WTC11 (cell line): ENCODE results near the gene DTD1. TPM values are rescaled to one million over a fixed set of nuclear protein-coding genes. Genes with fewer than 3 reads are reported as not detected.
"Not testable (repeated sequence)": the region's sequence is repeated elsewhere in the genome, so short reads cannot be mapped to it uniquely, and the experiment has no call there.

ENCODE experiments used
- ATAC-seq: fragments of 200-7000 bp; cut with Tn5 transposase; 2 replicates; pipeline ENCODE4 v1.10.0; 2021; ENCODE audit warnings: mild to moderate bottlenecking, moderate library complexity
- CTCF ChIA-PET: fragments of 300-600 bp; sonication (Branson Sonifier 250); formaldehyde crosslinking; loops from one replicate; lab custom pipeline; 2021; ENCODE audit warnings: antibody characterized with exemption; lab: Charles Lee
- POLR2A ChIA-PET: fragments of 350-600 bp; sonication (Branson Sonifier 250); formaldehyde crosslinking; loops from one replicate; lab custom pipeline; 2021; ENCODE audit warnings: antibody characterized with exemption; lab: Charles Lee
- DNase-seq: peaks from one replicate; pipeline ENCODE4 v3.0.0; 2021; ENCODE audit warnings: low spot score
- H3K27ac Mint-ChIP-seq: 2 replicates; pipeline ENCODE4 v1.8.0; 2021; ENCODE audit warnings: mixed read lengths
- H3K27me3 Mint-ChIP-seq: 2 replicates; pipeline ENCODE4 v1.8.0; 2021; ENCODE audit warnings: low read depth, mild to moderate bottlenecking, moderate library complexity, mixed read lengths
- H3K36me3 Mint-ChIP-seq: 2 replicates; pipeline ENCODE4 v1.8.0; 2021; ENCODE audit warnings: mixed read lengths
- H3K4me1 Mint-ChIP-seq: 2 replicates; pipeline ENCODE4 v1.8.0; 2022; ENCODE audit warnings: mixed read lengths
- H3K4me3 Mint-ChIP-seq: 2 replicates; pipeline ENCODE4 v1.8.0; 2021; ENCODE audit warnings: mild to moderate bottlenecking, moderate library complexity, mixed read lengths
- H3K9me3 Mint-ChIP-seq: 2 replicates; pipeline ENCODE4 v1.8.0; 2021; ENCODE audit warnings: mixed read lengths
- ARID4B ChIP-seq: sonication (generic); formaldehyde crosslinking; IDR thresholded peaks from 2 replicates; pipeline ENCODE4 v1.8.0; 2023; ENCODE audit warnings: missing genetic modification reagents, mild to moderate bottlenecking, borderline replicate concordance
- ATF3 ChIP-seq: sonication (generic); formaldehyde crosslinking; conservative IDR thresholded peaks from 2 replicates; pipeline ENCODE4 v1.8.1; 2022; ENCODE audit warnings: mild to moderate bottlenecking, missing genetic modification reagents
- CDX4 ChIP-seq: fragments of 250-450 bp; sonication (Bioruptor Pico); IDR thresholded peaks from 2 replicates; pipeline ENCODE4 v1.9.0; 2021; ENCODE audit warnings: moderate library complexity, mild to moderate bottlenecking, inconsistent platforms, borderline replicate concordance
- ETV6 ChIP-seq: sonication (generic); formaldehyde crosslinking; IDR thresholded peaks from 2 replicates; pipeline ENCODE4 v1.8.1; 2022; ENCODE audit warnings: mild to moderate bottlenecking, missing genetic modification reagents
- GTF2I ChIP-seq: fragments of 250-450 bp; sonication (Bioruptor Pico); conservative IDR thresholded peaks from 2 replicates; pipeline ENCODE4 v1.4.0; 2021; ENCODE audit warnings: mild to moderate bottlenecking
- JAZF1 ChIP-seq: fragments of 250-450 bp; sonication (Bioruptor Pico); IDR thresholded peaks from 2 replicates; pipeline ENCODE4 v1.9.0; 2021; ENCODE audit warnings: moderate library complexity, mild to moderate bottlenecking, inconsistent platforms
- MLX ChIP-seq: sonication (generic); formaldehyde crosslinking; IDR thresholded peaks from 2 replicates; pipeline ENCODE4 v1.8.1; 2023; ENCODE audit warnings: mild to moderate bottlenecking, missing genetic modification reagents, moderate library complexity
- NFE2L1 ChIP-seq: sonication (generic); formaldehyde crosslinking; IDR thresholded peaks from 2 replicates; pipeline ENCODE4 v1.8.1; 2023; ENCODE audit warnings: missing genetic modification reagents
- OVOL2 ChIP-seq: fragments of 250-450 bp; sonication (Bioruptor Pico); IDR thresholded peaks from 2 replicates; pipeline ENCODE4 v1.9.0; 2021; ENCODE audit warnings: mild to moderate bottlenecking, borderline replicate concordance
- PRRX2 ChIP-seq: fragments of 250-450 bp; sonication (Bioruptor Pico); IDR thresholded peaks from 2 replicates; pipeline ENCODE4 v1.8.0; 2021; ENCODE audit warnings: mild to moderate bottlenecking
- RELA ChIP-seq: sonication (generic); formaldehyde crosslinking; IDR thresholded peaks from 2 replicates; pipeline ENCODE4 v1.8.1; 2022; ENCODE audit warnings: missing genetic modification reagents, mild to moderate bottlenecking, borderline replicate concordance
- SMAD4 ChIP-seq: sonication (generic); formaldehyde crosslinking; IDR thresholded peaks from 2 replicates; pipeline ENCODE4 v1.8.0; 2022; ENCODE audit warnings: mild to moderate bottlenecking, missing genetic modification reagents
- SOX15 ChIP-seq: fragments of 250-450 bp; sonication (Bioruptor Pico); IDR thresholded peaks from 2 replicates; pipeline ENCODE4 v1.9.0; 2021; ENCODE audit warnings: mild to moderate bottlenecking
- SP1 ChIP-seq: sonication (generic); formaldehyde crosslinking; conservative IDR thresholded peaks from 2 replicates; pipeline ENCODE4 v1.8.1; 2022; ENCODE audit warnings: missing genetic modification reagents
- TEAD1 ChIP-seq: sonication (generic); formaldehyde crosslinking; IDR thresholded peaks from 2 replicates; pipeline ENCODE4 v1.8.0; 2022; ENCODE audit warnings: mild to moderate bottlenecking, missing genetic modification reagents
- TEAD4 ChIP-seq: sonication (generic); formaldehyde crosslinking; IDR thresholded peaks from 2 replicates; pipeline ENCODE4 v1.8.0; 2022; ENCODE audit warnings: mild to moderate bottlenecking, missing genetic modification reagents
- USF1 ChIP-seq: sonication (generic); formaldehyde crosslinking; IDR thresholded peaks from 2 replicates; pipeline ENCODE4 v1.8.0; 2022; ENCODE audit warnings: mild to moderate bottlenecking, missing genetic modification reagents
- ZMAT4 ChIP-seq: fragments of 250-450 bp; sonication (Bioruptor Pico); IDR thresholded peaks from 2 replicates; pipeline ENCODE4 v1.9.0; 2021; ENCODE audit warnings: mild to moderate bottlenecking
- ZNF138 ChIP-seq: sonication (generic); formaldehyde crosslinking; conservative IDR thresholded peaks from 2 replicates; pipeline ENCODE4 v1.8.1; 2022; ENCODE audit warnings: mild to moderate bottlenecking, moderate library complexity, missing genetic modification reagents
- ZNF219 ChIP-seq: sonication (generic); formaldehyde crosslinking; IDR thresholded peaks from 2 replicates; pipeline ENCODE4 v1.8.0; 2023; ENCODE audit warnings: missing genetic modification reagents, mild to moderate bottlenecking, borderline replicate concordance
- ZNF263 ChIP-seq: sonication (generic); formaldehyde crosslinking; IDR thresholded peaks from 2 replicates; pipeline ENCODE4 v1.8.1; 2022; ENCODE audit warnings: low read depth, mild to moderate bottlenecking, moderate library complexity, missing genetic modification reagents
- ZNF423 ChIP-seq: fragments of 250-450 bp; sonication (Bioruptor Pico); IDR thresholded peaks from 2 replicates; pipeline ENCODE4 v2.1.2; 2022; ENCODE audit warnings: mild to moderate bottlenecking, moderate library complexity
- total RNA-seq: library from RNA; stranded (reverse); gene quantifications from 3 replicates; pipeline ENCODE4 v1.2.3, GENCODE V29; 2021

The DTD1 gene
- total RNA-seq, 1 experiment from 2014 or later = 71.1 TPM

- DNase-seq (no peak), ATAC-seq (no peak)
- Mint-ChIP-seq H3K27ac (no peak overlapping the region), H3K9me3 (peaks cover 27% of the 10 kb centered on the region), H3K4me1 (peaks cover 3% of the 10 kb centered on the region; the same call in 1 of the 2 replicates), H3K27me3 (no peaks in the 10 kb centered on the region; the same call in 1 of the 2 replicates), H3K36me3 (no peaks in the 10 kb centered on the region), H3K4me3 (no peak overlapping the region)
- no peak for TF ChIP-seq TEAD1
- TF ChIP-seq ATF3 (CRISPR knock-in tag) = no peak
- TF ChIP-seq PRRX2 (CRISPR knock-in tag) = no peak
- TF ChIP-seq MLX = no peak
- TF ChIP-seq SOX15 = no peak
- no peak for TF ChIP-seq ZNF219 (CRISPR knock-in tag)
- no peak for TF ChIP-seq USF1 (CRISPR knock-in tag)
- ChIA-PET POLR2A (no interaction called here), CTCF (no interaction called here)
These were observed 193.7 kb downstream of the DTD1 start for GRCh38 chr20:18781509-18781908.

GRCh38 chr20:18783385-18783959 is 195.6 kb downstream of the DTD1 start:
- ChIA-PET CTCF (no interaction called here), POLR2A (no interaction called here)
- Mint-ChIP-seq H3K36me3 (peaks cover 7% of the 10 kb centered on the region), H3K27me3 (peaks cover 11% of the 10 kb centered on the region), H3K27ac (no peak overlapping the region), H3K9me3 (peaks cover 29% of the 10 kb centered on the region), H3K4me3 (no peak overlapping the region), H3K4me1 (no peaks in the 10 kb centered on the region)
- ATAC-seq = no peak
- DNase-seq = no peak
- TF ChIP-seq ETV6 (CRISPR knock-in tag) (no peak), ZMAT4 (CRISPR knock-in tag) (no peak), SMAD4 (CRISPR knock-in tag) (no peak), ZNF423 (CRISPR knock-in tag) (no peak), CDX4 (no peak), ZNF263 (CRISPR knock-in tag) (no peak), NFE2L1 (CRISPR knock-in tag) (no peak), ZNF138 (no peak), TEAD4 (CRISPR knock-in tag) (no peak), JAZF1 (CRISPR knock-in tag) (no peak), SP1 (CRISPR knock-in tag) (no peak), OVOL2 (CRISPR knock-in tag) (no peak), ARID4B (CRISPR knock-in tag) (no peak), RELA (CRISPR knock-in tag) (no peak), GTF2I (CRISPR knock-in tag) (no peak)

GRCh38 chr20:18787046-18787445 is 199.2 kb downstream of the DTD1 start:
- H3K27me3 Mint-ChIP-seq = peaks cover 38% of the 10 kb centered on the region
- POLR2A ChIA-PET, H3K4me1 Mint-ChIP-seq, ATAC-seq, CTCF ChIA-PET, H3K4me3 Mint-ChIP-seq, DNase-seq, H3K27ac Mint-ChIP-seq, H3K36me3 Mint-ChIP-seq: not testable (repeated sequence)
- H3K9me3 Mint-ChIP-seq = peaks cover 37% of the 10 kb centered on the region
